GM12801 (cell line): ENCODE data around the gene MYLK4.

Source experiments
- TF ChIP-seq, protein P1 (sequence below): IDR thresholded peaks from one replicate; pipeline ENCODE4 v1.5.1; 2011; ENCODE audit warnings: control low read depth; ENCODE audit not compliant: insufficient read length; ENCODE audit errors: extremely low read depth

The MYLK4 gene

DNA sequence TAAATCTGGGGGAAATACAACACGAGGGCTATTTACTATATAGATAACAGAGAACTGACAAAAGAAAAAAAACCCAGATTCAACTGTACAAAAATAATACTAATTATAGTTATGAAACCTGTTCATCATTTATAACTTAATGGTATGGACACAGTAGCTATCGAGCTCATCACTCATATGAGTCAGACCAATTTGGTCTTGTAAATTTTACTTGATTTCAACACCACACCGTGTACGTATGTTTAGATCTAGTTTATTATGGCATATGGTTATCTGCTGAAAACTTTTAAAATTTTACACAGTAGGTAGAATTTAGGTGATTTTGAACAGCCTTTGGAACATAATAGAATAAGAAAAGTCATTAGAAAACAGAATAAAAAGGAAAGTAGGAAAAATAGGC lies 5.5 kb downstream of the MYLK4 start:
- TF ChIP-seq, protein P1, sequence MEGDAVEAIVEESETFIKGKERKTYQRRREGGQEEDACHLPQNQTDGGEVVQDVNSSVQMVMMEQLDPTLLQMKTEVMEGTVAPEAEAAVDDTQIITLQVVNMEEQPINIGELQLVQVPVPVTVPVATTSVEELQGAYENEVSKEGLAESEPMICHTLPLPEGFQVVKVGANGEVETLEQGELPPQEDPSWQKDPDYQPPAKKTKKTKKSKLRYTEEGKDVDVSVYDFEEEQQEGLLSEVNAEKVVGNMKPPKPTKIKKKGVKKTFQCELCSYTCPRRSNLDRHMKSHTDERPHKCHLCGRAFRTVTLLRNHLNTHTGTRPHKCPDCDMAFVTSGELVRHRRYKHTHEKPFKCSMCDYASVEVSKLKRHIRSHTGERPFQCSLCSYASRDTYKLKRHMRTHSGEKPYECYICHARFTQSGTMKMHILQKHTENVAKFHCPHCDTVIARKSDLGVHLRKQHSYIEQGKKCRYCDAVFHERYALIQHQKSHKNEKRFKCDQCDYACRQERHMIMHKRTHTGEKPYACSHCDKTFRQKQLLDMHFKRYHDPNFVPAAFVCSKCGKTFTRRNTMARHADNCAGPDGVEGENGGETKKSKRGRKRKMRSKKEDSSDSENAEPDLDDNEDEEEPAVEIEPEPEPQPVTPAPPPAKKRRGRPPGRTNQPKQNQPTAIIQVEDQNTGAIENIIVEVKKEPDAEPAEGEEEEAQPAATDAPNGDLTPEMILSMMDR, result no peak

DNA sequence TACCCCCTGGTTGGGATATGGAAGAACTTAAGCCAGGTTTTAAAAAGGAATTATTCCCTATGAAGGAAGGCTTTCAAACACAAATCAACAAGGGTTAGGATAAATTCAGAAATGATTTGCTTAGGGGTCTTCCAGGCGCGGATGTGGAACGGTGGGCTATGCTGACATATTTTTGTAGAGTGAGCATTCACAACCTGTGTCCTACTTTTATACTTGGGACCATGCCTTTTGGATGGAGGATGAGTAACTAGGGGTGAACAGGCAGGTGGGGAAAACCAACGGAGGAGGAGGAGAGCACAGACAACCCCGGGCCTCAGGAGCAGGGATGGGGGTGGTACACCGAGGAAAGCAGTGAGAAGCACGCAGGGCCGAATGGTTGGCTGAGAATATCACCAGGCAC lies 5.9 kb downstream of the MYLK4 start:
- TF ChIP-seq, protein P1, result no peak

DNA sequence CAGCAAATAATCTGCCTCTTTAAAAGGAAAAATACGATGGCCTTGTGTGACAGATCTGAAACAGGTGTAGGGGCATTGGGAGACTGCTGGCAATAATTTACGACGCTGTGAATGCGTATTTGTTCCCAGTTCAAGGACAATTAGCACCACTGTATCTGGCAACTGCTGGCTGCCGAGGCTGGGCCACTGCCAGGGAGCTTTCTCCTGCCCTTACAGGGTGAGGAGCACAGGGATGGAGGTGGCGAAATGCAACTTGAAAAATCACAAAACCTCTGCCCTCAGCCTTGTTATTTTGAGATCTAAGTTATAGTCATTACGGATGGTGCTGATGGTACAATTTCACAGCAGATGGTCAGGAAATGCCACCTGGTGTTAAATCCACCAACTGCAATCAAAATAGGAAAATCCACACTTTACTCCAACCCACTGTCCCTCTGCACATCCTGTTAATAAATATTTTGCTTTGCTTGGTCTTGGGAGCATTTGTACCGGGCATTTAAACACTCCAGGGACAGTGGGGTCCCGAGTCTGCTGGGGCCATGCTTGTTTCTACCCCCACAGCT lies 6.4 kb downstream of the MYLK4 start:
- TF ChIP-seq, protein P1, result no peak

DNA sequence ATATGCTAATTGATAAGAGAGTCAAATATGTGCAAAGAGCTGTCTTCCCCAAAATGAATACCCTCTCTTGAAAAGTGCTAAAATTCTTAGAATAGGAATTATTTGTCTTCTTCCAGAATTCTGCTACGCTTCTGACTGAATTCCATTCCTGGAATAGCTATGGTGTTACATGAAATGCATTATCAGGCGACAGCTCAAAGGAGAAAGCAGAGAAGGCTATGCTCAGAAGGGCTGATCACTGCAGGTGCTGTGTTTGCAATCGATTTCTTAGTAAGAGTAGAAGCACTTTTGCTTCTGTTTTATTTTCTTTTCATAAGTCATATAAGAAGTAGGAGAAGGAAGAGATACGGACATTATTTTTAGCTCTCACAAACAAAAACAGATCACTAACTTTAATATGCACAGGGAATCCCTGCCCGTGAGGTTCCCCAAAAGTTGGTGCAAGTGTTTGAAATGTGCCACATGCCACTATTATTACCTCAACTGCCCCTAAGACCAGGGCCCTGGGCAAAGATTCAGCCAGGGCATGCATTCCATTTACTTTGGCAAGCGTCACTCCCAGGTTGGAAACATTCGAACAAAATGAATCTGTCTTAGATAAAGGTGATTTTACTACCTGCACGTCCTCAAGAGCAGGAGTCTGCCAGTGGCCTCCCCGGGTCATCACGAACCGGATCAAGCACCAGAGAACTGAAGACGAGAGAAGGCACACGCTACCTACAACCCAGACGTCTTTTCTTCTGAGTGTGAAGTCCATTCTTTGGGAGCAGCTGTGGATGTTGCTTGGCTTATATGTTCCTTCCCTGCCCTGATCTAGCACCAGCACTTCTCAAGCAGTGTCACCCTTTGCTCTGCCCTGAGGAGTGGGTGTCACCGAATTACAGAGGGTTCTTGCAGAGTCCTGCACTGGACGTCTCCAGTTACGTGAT lies 7.2 kb downstream of the MYLK4 start:
- TF ChIP-seq, protein P1, result no peak

DNA sequence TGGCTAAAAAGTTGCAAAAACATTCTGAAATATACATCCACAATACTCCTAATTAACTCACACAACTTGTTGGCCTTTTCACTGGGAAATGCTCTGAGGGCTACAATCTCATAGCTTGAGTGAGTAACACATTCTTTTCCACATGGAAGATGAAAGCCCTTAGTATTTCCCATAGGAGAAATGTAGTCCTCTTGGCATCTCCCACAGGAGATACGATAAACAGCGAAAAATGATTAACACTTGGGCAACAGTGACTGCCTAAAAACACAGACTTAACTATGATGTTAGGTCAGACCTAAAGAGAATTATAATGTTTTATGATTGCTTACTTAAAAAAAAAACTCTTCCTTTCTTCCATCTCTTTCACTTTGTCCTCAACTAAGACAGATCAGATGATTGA lies 9.0 kb downstream of the MYLK4 start:
- TF ChIP-seq, protein P1, result no peak

DNA sequence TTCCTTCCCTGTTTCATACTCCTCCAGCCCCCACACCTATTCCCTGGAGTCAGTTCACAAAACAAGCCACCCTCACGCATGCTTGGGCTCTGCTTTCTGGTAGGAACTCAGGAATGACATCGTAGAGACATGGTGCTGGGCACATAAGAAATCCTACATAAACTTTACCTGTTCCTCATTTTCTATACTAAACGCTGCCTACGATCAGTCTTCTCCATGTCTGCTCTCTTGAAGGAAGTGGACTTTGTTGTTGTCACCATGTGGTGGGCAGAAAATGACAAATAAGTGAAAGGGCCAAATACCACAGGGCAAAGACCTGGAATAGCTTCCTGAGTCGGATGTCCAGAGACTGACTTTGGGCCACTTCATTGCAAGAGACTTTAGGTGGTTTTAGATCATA lies 10.1 kb downstream of the MYLK4 start:
- TF ChIP-seq, protein P1, result no peak

DNA sequence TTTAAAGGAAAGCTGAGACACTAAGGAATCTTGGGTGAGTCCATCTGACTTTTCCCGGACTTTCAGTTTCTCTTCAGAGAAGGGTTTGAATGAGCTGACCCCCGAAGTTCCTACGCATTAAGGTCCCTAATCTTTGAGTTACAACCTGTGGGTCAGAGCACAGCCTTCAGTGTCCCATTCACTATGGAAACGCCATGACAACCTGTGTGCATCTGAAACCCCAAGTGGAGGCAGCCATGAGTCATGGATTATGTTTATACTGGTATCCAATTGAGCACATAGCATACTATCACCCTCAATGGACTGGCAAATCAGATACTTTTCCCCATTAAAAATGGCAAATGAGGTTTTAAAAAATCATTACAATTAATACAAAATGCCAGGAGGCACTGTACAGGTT lies 11.4 kb downstream of the MYLK4 start:
- TF ChIP-seq, protein P1, result no peak
